ENCODE results near the gene ERC1.
"Not testable (repeated sequence)": the region's sequence is repeated elsewhere in the genome, so short reads cannot be mapped to it uniquely, and the experiment has no call there.

- TF ChIP-seq, protein P1, sequence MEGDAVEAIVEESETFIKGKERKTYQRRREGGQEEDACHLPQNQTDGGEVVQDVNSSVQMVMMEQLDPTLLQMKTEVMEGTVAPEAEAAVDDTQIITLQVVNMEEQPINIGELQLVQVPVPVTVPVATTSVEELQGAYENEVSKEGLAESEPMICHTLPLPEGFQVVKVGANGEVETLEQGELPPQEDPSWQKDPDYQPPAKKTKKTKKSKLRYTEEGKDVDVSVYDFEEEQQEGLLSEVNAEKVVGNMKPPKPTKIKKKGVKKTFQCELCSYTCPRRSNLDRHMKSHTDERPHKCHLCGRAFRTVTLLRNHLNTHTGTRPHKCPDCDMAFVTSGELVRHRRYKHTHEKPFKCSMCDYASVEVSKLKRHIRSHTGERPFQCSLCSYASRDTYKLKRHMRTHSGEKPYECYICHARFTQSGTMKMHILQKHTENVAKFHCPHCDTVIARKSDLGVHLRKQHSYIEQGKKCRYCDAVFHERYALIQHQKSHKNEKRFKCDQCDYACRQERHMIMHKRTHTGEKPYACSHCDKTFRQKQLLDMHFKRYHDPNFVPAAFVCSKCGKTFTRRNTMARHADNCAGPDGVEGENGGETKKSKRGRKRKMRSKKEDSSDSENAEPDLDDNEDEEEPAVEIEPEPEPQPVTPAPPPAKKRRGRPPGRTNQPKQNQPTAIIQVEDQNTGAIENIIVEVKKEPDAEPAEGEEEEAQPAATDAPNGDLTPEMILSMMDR (IDR thresholded peaks at IDR 0.05), result not testable (repeated sequence)
- not testable (repeated sequence) for TF ChIP-seq POLR2A, POLR2AphosphoS5 (IDR thresholded peaks at IDR 0.05)
Observed at GRCh38 chr12:1198854-1199253, 207.8 kb downstream of the ERC1 start.
